ENCODE measurements around the gene CMKLR1.

The CMKLR1 gene

DNA sequence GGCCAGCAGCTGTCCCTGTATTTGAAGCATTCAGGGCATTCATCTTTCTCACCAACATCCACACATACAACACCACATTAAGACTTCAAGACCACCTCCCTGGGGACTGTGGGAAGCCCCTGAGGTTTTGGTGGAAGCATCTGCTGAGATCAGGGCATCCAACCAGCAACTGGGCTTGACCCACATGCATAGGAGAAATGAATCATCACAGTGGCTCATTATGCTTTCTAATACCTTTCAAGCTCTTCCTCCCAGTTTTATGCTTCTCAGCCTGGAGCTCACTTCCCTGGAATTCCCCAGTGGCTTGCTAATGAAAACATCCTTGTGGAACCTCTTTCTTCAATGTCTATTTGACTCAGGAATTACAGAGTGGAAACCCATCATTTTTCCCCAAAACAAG is 21.4 kb upstream of the CMKLR1 start:
- ATAC-seq = no peak

DNA sequence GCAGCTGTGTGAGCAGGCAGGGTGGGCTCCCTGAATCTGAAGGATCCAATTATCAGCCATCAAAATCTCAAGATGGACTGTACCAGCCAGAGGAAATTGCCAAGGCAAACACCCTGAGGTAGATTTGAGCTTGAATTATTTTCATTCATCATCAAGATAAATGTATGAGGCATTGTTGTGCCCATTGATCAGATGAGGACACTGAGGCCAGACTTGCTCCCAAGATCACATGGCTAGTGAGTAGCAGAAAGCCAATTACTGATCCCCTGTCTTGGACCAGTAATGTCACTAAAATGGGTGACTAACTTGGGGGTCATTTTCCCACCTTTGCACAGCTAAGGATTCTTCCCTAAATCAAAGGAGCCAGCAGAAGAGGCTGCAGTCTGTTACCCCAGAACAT is 20.9 kb upstream of the CMKLR1 start:
- no peak for ATAC-seq

DNA sequence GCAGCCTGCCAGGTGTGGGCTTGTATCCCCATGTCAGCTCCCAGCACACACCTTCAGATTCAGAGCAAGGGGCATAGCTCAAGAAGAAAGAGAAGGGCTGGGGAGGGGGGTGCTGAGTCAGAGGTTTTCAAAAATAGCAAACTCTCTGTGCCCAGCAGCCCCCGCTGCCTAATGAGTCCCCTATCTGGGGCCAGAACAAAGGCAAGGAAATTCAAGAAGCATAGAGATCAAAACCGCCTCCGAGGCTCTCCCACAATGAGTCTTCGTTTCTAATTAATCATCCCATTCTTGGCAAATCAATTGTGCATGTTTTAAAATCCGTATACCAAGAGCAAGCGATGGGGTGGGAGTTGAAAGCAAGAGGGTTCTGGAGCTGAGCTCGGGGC is 19.5 kb upstream of the CMKLR1 start:
- ATAC-seq = no peak

DNA sequence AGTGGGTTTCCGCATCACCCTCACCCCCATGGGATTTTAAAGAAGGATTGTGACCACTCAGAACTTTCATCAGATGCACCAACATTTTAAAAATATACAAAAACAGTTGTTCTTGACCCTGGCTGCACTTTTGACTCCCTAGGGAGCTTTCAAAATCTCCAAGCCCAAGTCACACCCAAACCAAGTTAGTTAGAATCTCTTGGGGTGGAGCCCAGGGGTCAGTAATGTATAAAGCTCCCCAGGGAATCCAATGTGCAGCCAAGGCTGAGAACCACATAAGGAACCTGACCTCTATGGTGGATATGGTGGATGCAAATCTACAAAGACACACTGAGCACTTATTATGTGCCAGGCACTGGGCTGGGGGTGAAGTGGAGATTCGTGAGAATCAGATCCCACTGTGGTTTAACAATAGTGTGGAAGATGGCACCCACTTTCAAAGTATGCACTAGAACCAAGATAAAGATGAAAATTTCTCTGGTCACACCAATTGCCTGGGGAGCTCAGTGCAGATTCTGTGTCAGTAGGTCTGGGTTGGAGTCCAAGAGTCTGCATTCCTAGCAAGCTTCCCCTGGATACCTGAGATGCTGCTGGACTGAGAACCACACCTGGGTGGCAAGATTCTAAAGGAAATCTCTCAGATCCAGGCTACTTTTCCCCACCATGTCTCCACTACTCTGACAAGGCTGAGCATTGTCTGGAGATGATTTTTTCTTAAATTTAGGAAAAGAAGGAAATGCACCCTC is 18.9 kb upstream of the CMKLR1 start:
- no peak for ATAC-seq

DNA sequence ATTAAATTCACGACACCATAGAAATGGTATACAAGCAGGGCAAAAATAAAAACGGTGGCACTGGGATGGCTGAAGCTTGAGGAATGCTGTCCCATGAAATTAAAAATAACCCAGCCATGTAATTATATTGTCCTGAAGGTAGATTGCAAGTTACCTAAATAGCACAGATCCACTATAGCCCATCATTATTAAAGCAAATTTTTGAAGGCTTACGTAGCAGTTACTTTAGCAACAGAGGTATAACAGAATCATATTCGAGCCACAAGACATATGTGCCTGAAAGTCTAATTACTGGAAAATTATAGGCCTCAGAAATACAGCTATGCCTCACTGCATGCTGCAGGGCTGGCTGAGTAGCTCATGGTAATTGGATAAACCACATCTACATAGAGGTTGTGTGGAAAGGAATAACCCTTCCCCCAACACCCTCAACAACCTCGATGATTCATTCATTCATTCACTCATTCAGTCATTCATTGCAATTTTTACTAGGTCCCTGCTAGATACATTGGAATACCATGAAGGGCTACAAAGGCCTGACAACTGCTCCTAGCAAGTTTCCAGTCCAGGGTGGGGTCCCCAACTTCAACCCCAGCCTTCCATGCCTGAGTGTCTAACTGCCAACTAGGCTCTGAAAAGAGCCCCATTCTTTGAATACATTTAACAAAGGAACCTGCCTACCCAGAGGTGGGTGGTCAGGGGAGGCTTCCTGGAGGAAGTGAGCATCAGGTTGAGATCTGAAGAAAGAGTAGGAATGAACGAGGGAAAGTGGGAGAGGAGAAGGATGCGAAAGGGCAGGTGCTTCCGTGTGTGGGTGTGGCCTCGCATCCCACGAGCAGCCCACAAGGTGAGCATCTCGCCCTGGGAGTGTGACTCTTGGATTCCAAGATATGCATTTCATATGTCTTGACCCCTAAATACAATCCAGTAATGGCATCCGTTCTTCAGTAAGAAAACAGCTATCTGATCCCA is 18.0 kb upstream of the CMKLR1 start:
- ATAC-seq = no peak

DNA sequence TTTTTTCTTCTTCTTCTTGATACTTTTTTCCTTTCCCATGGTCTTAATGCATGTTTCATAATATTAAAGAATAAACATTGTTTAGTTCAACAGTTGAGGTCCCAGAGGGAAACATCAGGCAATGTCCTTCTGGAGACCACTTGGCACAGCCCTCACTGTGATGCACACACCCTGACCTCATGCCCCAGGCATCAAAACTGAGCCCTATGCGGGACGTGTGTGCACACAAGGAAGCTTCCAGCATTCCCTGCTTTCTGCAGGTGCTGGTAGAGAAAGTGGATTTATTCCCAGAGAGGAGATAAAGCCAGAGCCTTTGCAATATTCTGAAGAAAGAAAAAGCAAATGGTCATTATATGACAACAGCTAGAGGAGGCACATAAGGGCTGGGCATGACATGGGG is 16.0 kb upstream of the CMKLR1 start:
- ATAC-seq = no peak

DNA sequence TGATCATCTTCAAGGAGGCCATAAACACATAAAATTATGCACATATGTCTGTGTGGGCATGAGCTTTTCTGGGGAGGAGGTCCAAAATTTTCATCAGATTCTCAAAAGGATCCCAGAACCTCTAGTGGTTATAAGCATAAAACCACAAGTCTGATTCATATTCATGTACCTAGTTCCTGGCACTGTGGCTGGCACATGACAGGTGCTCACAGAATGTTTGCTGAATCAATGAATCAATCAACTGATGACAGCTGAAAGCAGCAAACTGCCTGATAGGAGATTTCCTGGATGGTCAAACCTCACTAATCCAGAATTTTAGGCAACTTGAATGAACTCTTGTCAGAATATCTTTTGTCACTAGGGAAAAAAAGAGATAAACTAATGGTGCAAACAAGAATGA is 13.5 kb upstream of the CMKLR1 start:
- ATAC-seq = no peak

DNA sequence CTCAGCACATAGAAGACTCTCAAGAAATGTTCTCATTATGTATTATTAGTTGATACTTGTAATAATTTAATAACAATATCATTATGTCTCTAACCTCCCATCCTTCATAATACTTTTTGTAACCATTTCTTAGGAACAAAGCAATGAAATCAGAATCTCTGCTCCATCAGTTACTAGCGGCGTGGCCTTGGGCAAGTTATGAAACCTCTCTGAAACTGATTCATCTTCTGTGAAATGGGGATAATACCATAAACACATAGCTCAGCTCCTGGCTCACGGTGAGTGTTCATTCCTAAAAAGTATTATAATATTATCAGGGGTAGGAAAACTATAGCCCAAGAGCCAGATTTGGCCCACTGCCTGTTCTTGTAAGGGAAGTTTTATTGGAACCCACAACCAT is 11.4 kb upstream of the CMKLR1 start:
- ATAC-seq = no peak

DNA sequence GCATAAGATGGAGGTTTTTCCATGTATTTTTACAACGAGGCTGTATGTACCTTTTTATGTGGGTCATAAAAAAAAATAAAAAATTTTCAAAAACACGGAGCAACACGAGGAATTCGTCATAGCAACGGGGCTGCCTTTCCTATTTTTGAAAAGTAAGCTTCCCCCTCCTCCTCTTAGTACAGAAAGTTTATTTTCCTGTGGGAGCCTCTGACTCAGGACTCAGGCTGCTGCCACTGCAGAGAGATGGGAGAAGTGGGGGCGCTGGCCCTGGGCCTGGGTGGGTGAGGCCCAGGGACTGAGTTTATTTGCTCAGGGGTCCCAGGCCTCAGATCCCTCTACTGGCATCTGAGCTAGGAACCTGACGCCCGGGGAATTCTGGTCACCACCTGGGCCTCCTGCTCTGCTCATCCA is 10.2 kb upstream of the CMKLR1 start:
- ATAC-seq = no peak

DNA sequence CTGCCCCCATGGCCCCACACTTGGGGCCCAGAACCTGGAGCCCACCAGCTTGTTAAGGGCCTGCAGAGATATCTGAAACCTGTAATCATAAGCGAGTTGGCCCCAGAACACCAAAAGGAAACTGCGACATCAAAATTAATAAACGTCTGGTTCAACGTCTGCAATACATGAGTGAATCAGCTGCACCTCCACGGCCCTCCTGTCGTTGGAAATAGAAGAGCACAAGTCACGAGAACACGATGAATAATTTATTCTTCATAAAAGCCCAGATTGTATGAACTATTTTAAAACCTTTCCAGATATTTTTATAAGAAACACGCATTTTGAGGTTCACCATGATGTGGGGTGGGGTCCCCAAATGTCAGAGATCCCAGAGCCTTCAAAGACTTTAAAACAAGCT is 9.7 kb upstream of the CMKLR1 start:
- ATAC-seq = no peak

DNA sequence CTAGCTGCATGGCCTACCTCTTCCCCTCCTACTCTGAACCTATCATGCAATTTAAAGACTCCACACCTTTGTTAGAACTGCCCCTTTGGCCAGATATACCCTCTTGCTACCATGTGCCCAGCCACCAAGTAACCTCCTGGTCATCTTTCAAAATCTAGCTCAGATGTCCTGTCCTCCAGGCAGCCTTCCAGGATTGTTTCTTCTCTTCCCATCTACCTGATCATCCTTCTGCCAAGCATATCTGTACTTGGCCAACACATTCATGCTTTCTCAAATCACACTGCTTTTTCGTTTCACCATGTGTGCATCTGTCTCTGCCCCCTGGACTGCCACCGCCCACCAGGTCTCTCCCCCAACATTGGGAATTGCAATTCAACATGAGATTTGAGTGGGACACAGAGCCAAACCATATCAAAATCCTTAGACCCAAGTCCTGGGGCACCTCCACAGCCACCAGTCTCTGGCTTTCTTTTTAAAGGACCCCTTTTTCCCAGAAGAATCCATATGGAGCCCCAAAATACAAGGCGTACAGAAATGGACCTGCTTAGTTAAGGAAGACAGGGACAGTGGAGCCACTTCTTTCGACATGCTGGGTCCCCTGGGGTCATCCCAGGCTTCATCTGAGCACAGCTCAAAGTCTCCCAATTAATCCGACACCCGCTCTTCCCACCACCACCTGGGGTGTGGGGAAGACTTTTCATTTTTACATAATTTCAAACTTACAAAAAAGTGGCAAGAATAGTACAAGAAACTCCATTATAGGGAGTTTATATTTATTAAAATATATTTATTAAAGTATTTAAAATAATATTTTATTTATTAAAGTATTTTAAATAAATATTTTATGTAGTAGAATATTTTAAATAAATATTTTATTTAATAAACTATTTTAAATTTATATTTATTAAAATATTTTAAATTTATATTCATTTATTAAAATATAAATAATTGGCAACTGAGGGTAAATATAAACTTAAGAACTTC is 7.9 kb upstream of the CMKLR1 start:
- no peak for ATAC-seq

DNA sequence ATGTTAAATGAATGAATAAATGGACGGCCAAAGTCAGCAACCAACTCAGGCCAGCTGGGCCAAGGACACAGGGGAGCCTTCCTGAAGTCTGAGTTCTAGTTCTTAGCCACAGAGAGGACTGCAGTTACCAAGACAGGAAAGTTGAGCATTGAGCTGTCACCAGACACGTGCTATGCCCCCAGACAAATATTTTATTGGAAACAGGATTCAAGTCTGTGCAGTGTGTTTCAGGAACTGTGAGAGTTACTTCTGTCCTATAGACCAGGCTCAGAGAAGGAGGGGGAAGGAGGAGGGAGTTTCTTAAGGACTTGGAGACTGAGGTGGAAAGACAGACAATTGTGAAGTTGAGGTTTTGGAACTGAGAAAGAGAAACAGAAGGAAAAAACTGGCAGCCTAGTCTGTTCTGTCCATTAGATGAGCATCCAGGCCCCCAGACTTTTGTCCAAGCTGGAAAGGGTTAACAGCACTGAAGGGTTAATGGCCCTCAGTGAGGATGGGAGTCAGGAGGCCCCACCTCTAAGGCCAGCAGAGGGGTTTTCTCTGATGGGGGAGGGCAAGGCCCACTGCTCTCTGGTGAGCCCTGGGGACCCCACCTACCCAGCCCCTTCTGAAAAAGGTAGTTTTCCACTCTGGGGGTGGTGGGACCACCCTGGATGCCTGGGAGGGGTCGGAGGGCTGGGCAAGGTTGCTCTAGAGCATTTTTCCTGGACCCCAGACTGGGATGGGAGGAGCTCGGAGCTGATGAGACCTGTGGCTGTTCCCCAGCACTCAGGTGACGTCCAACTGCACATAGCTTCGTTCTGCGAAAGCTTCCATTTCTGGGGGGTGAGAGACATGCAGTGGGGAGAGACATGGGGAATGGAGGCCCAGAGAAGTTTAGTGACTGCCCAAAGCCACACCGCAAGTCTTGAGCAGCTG is 6.9 kb upstream of the CMKLR1 start:
- no peak for ATAC-seq

DNA sequence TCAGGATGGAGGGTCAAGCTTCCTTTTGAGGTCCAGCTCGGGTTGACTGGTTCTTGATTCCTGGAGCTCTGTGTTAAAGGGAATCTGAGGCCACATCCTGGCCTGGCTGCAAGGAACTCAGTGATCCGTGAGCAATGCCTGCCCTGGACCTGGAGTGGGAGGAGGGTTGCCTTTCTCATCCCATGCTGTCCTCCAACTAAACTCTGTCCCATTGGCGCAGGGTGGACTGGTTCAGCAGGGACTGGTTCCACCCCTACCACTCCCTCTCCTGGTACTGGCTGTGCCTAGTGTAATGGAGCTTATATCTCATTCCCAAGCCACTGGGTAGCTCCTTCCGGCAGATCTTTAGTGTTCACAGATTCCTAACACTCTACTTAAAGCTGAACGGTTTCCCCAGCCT is 3.9 kb upstream of the CMKLR1 start:
- ATAC-seq = no peak

DNA sequence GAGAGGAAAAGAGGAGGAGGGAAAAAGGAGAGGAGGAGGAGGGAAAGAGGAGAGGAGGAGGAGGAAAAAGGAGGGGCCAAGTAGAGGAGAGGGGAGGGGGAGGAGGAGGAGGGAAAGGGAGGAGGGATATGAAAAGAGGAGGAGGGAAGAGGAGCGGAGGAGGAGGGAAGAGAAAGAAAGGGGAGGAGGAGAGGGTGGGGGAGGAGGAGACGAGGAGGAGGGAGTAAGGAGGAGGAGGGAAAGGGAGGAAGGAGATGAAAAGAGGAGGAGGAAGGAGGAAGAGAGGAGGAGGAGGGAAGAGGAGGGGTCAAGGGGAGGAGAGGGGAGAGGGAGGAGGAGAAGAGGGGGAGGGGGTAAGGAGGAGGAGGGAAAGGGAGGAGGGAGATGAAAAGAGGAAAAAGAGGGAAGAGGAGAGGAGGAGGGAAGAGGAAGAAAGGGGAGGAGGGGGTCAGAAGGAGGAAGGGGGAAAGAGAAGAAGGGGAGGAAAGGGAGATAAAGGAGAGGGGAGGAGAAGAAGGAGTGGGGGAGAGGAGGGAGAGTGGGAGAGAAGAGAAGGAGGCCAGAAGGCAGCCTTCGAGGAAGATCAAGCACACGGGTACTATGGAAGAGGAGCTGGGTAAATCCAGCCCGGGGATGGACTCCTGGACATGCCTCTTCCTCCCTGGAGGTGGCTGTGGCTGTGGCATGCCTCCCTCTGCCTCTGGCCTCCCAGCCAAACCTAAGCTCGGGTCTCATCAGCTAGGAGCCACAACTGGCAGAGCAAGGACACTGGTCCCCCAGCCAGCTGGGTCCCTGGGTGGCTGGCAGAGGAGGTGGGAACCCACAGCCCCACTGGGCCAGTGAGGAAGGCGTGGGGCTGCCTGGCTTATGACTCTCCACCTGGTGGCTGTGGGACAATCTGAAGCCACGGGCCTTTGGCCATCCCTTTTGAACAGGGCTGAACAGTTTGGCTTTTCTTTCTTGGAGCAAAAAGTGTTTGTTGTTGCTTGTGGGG is 3.0 kb upstream of the CMKLR1 start:
- no peak for ATAC-seq

DNA sequence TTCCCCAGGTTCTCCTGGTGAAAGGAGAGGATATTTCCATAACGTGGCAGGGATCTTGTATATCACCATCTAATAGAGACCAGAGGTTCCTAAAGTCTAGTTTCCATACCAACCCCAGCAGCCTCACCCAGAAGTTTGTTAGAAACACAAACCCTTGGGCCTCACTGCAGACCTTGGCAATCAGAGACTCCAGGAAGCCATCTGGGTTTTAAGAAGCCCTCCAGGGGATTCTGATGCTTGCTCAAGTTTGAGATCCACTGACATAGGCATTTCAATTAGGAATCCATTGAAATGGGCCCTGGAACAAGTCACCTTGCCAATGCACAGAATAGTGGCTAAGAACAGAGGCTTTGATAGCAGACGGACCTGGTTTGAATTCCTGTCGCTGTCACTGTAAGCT is 2.2 kb upstream of the CMKLR1 start:
- no peak for ATAC-seq

DNA sequence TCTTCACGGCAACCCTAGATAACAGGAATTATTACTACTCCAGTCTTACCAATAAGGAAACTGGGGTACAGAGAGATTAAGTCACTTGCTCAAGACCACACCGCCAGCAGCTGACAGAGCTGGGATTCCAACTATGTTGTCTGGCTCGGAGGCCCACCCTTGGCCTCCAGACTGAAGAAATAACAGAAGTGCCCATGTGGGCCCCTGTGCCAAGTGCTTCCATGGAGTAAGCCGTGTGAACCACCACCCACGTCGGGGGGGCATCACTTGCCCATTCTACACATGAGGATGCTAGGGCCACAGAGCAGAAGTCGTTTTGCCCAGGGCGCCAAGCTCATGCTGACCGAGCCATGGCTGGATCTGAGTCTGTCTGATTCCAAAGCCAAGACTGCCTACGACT is 926 bp upstream of the CMKLR1 start:
- ATAC-seq = no peak

DNA sequence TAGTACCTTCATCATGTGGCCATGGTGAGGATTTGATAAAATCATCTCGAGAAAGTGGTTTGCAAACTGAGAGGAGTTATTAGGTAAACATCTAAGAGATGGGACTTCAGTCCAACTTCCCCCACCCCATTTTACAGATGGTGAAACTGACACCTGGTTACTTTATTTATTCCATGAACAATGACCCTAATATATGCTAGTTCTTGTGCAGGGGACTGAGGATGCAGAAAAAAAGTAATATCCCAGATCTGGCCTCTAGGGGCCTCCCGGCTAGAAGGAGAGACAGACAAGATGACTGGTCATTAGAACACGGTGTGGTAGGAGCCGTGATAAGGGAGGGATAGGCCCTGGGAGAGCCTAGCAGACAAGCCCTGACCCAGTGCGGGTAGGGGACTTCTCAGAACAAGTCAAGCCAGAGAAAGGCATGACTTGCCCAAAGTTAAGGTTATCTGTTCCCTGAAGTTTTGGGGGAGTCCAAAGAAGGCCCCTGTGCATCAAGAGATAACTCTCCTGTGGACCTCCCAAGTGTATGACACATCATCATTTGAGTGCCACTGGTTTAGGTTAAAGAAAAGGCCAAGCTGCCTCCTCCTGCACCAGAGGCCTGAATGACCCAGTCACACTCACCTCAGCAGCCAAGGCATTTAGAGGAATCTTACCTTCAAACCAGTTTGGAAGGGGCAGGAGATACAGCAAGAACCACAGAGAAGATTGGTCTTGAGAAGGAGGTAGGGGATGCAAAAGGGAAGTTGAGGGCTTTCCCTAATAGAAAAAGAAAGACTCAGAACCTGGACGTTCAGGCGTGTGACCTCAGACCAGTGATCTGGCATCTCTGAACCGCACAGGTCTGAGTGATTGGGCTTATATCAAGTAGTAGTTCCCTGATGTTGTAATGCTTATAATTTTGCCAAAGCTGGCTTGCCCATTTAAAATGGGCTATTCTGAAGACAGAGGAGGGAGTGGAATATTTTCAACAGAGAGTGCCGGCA is 1.6 kb downstream of the CMKLR1 start:
- ATAC-seq = no peak

DNA sequence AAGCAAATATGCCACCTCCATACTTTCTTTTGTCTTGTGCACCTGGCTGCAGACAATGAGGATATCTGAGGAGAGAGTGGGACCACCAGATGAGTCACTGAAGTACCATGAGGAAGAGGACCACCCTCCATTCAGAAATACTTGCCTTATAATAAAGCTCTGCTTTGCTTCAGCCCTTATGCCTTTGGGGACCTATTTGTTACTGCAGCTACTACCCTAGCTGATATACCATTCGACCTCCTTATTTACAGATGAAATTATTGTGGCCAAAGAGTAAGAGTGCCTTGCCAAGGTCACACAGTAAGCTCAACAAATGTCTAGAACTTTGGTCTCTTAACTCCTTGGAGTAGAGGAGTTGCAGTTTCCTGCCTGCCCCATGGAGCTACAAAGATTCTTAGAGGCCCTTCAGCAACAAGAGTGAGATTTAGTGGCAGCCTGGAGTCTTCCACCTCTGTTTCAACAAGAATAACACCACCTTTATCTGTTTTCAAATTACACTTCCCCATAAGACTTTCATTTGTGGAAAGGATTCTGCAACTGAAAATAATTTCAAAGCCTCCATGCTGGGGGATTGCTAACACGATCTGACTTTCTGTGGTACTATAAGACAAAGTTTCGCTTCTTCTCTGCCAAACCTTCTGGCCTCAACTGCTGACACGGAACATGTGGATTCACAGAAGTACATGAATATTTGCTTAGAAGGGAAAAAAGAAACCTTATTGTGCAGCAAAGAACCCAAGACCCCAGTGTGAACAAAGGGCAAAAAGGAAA is 3.6 kb downstream of the CMKLR1 start:
- ATAC-seq = no peak
